ENCODE data around the gene EIF4G2. TPM values are rescaled to one million over a fixed set of nuclear protein-coding genes. Genes with fewer than 3 reads are reported as not detected.

The EIF4G2 gene
- total RNA-seq, 1 donor from 2014 or later: 1,057 TPM

DNA sequence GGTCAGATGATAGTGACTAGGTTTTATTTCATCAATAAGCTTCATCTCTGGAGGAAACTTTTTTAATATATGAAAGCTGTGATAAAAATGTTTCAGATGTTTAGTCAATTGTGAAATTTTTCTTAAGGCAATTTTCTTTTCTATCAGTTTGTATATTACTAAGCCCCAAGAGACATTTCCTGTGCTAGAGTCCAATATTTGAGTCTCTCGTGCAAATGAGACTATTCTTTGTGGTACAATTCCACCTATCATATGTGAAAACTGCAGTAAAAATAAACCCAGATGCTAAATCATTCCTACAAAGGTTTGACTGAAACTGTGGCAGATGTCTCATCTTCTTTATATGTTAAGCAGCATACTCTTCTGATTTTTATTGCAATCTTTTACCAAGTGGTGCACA is 29.6 kb downstream of the EIF4G2 start:
- Mint-ChIP-seq H3K4me3 (ENCODE audit: low read depth) (no peak overlapping the region), H3K27me3 (ENCODE audit: low read depth) (no peaks in the 10 kb centered on the region), H3K9me3 (no peaks in the 10 kb centered on the region), H3K4me1 (ENCODE audit: low read depth) (no peaks in the 10 kb centered on the region), H3K27ac (no peak overlapping the region), H3K36me3 (ENCODE audit: low read depth) (peaks cover 43% of the 10 kb centered on the region)
- intact Hi-C loops (cut with micrococcal nuclease): no loop called here
- no peak for DNase-seq (ENCODE audit: low spot score)

GRCh38 chr11:10778217-10778970 is 30.3 kb downstream of the EIF4G2 start:
- no peak overlapping the region for H3K27ac Mint-ChIP-seq
- DNase-seq (ENCODE audit: low spot score): no peak
- no peak overlapping the region for H3K4me3 Mint-ChIP-seq (ENCODE audit: low read depth)
- intact Hi-C loops (cut with micrococcal nuclease): no loop called here
- no peaks in the 10 kb centered on the region for H3K4me1 Mint-ChIP-seq (ENCODE audit: low read depth)
- no peaks in the 10 kb centered on the region for H3K27me3 Mint-ChIP-seq (ENCODE audit: low read depth)
- H3K36me3 Mint-ChIP-seq (ENCODE audit: low read depth): peaks cover 48% of the 10 kb centered on the region
- no peaks in the 10 kb centered on the region for H3K9me3 Mint-ChIP-seq

DNA sequence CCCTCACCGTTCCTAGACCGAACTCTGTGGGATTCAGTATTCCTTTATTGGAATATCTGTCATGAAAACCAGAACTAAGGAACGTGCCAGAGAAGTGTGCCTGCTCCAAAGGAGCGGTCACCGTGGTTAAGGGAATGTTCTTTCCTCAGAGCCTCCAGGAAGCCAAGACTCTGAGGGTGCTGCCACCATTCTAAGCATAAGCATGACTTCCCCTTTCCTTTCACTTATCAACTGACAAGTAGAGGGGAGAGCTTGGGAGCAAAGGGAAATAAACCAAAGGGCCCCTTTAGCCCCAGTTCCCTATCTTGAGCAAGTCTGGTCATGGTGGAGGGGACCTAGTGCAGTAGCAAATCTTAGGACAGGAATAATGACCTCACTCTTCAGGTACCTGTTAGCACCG is 30.9 kb downstream of the EIF4G2 start:
- intact Hi-C loops (cut with micrococcal nuclease): no loop called here
- no peak overlapping the region for H3K4me3 Mint-ChIP-seq (ENCODE audit: low read depth)
- H3K27me3 Mint-ChIP-seq (ENCODE audit: low read depth): no peaks in the 10 kb centered on the region
- no peaks in the 10 kb centered on the region for H3K9me3 Mint-ChIP-seq
- H3K27ac Mint-ChIP-seq: no peak overlapping the region
- H3K4me1 Mint-ChIP-seq (ENCODE audit: low read depth): no peaks in the 10 kb centered on the region
- peaks cover 54% of the 10 kb centered on the region for H3K36me3 Mint-ChIP-seq (ENCODE audit: low read depth)
- no peak for DNase-seq (ENCODE audit: low spot score)

DNA sequence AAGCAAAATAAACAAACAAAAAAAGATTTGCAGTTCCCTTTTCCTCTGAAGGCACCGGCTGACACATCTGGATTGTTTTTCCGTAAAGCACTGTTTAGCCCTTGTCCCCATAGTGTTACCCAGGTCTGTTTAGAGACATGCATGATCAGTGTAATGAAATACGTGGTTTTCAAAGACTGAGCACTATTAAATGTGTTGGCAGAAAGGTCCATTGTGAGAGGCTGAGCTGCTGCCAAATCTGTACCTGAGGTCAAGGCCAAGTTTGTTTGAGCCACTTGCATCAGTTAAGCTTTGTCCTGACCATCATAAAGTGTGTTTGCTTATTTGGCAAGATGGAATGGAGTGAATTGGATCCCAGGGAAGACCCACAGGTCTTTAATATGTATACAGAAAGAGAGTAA is 31.3 kb downstream of the EIF4G2 start:
- H3K36me3 Mint-ChIP-seq (ENCODE audit: low read depth): peaks cover 57% of the 10 kb centered on the region
- H3K4me3 Mint-ChIP-seq (ENCODE audit: low read depth): no peak overlapping the region
- intact Hi-C loops (cut with micrococcal nuclease): no loop called here
- DNase-seq (ENCODE audit: low spot score): no peak
- no peak overlapping the region for H3K27ac Mint-ChIP-seq
- no peaks in the 10 kb centered on the region for H3K27me3 Mint-ChIP-seq (ENCODE audit: low read depth)
- H3K9me3 Mint-ChIP-seq: no peaks in the 10 kb centered on the region
- H3K4me1 Mint-ChIP-seq (ENCODE audit: low read depth): no peaks in the 10 kb centered on the region

- Mint-ChIP-seq H3K36me3 (ENCODE audit: low read depth) (peaks cover 78% of the 10 kb centered on the region), H3K4me3 (ENCODE audit: low read depth) (no peak overlapping the region), H3K27me3 (ENCODE audit: low read depth) (no peaks in the 10 kb centered on the region), H3K4me1 (ENCODE audit: low read depth) (no peaks in the 10 kb centered on the region), H3K27ac (no peak overlapping the region), H3K9me3 (no peaks in the 10 kb centered on the region)
- DNase-seq (ENCODE audit: low spot score): no peak
- intact Hi-C loops (cut with micrococcal nuclease): no loop called here
Measured at GRCh38 chr11:10774811-10775210, 33.9 kb downstream of the EIF4G2 start.

DNA sequence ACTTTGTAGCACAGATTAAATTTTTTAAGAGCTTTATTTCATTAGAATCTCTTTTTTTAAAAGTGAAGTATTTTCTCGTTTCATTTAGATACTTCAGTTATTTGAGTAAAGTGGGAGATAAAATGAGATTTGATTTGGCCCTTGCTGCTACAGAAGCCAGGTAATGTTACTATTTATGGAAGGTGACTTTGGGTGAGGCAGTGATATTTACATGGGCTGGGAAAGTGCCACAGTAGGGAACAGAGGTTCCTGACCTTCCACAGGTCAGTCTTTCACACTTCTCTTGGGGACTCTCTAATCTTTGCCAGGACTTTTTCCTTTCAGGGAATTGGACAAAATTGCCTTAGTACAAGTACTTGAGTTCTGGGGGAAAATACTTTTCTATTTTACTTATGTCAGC is 37.3 kb downstream of the EIF4G2 start:
- intact Hi-C loops (cut with micrococcal nuclease): no loop called here
- Mint-ChIP-seq H3K27me3 (ENCODE audit: low read depth) (no peaks in the 10 kb centered on the region), H3K4me1 (ENCODE audit: low read depth) (no peaks in the 10 kb centered on the region), H3K4me3 (ENCODE audit: low read depth) (no peak overlapping the region), H3K36me3 (ENCODE audit: low read depth) (peaks cover 67% of the 10 kb centered on the region), H3K9me3 (no peaks in the 10 kb centered on the region), H3K27ac (no peak overlapping the region)
- no peak for DNase-seq (ENCODE audit: low spot score)

- DNase-seq (ENCODE audit: low spot score): no peak
- H3K36me3 Mint-ChIP-seq (ENCODE audit: low read depth): peaks cover 65% of the 10 kb centered on the region
Measured at GRCh38 chr11:10770626-10771254, 38.0 kb downstream of the EIF4G2 start.

GRCh38 chr11:10764412-10764811 is 44.3 kb downstream of the EIF4G2 start:
- peaks cover 47% of the 10 kb centered on the region for H3K36me3 Mint-ChIP-seq (ENCODE audit: low read depth)
- intact Hi-C loops (cut with micrococcal nuclease): no loop called here

More at GRCh38 chr11:10770626-10771254, 38.0 kb downstream of the EIF4G2 start:
- H3K4me1 Mint-ChIP-seq (ENCODE audit: low read depth): no peaks in the 10 kb centered on the region
- intact Hi-C loops (cut with micrococcal nuclease): no loop called here
- no peaks in the 10 kb centered on the region for H3K27me3 Mint-ChIP-seq (ENCODE audit: low read depth)
- no peak overlapping the region for H3K4me3 Mint-ChIP-seq (ENCODE audit: low read depth)
- no peak overlapping the region for H3K27ac Mint-ChIP-seq
- no peaks in the 10 kb centered on the region for H3K9me3 Mint-ChIP-seq

GRCh38 chr11:10763766-10764165 is 45.0 kb downstream of the EIF4G2 start:
- intact Hi-C loops (cut with micrococcal nuclease): no loop called here
- Mint-ChIP-seq H3K4me1 (ENCODE audit: low read depth) (peaks cover 3% of the 10 kb centered on the region), H3K27me3 (ENCODE audit: low read depth) (no peaks in the 10 kb centered on the region), H3K36me3 (ENCODE audit: low read depth) (peaks cover 42% of the 10 kb centered on the region), H3K27ac (no peak overlapping the region), H3K4me3 (ENCODE audit: low read depth) (no peak overlapping the region), H3K9me3 (no peaks in the 10 kb centered on the region)
- DNase-seq (ENCODE audit: low spot score): no peak

More at GRCh38 chr11:10764412-10764811, 44.3 kb downstream of the EIF4G2 start:
- Mint-ChIP-seq H3K4me1 (ENCODE audit: low read depth) (peaks cover 3% of the 10 kb centered on the region), H3K9me3 (no peaks in the 10 kb centered on the region), H3K27me3 (ENCODE audit: low read depth) (no peaks in the 10 kb centered on the region), H3K4me3 (ENCODE audit: low read depth) (no peak overlapping the region), H3K27ac (no peak overlapping the region)
- DNase-seq (ENCODE audit: low spot score): no peak

DNA sequence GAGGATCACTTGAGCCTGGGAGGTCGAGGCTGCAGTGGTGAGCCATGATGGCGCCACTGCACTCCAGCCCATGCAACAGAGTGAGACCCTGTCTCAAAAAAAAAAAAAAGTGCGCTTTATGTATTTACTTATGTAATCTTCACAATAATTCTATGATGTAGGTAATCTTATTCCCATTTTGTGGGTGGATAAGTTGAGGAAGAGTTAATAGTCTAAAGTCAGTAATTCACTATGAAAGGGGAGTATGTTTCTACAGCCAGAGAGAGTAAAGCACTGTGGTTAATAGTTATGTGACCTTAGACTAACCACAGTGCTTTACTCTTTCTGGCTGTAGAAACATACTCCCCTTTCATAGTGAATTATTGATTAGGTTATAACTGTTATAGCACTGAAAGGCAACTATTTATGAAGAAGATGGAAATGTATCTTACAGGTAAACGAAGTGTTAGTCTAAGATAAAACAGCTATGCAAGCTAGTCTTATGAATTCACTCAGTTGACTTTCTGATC is 45.8 kb downstream of the EIF4G2 start:
- no peak overlapping the region for H3K4me3 Mint-ChIP-seq (ENCODE audit: low read depth)
- H3K4me1 Mint-ChIP-seq (ENCODE audit: low read depth): peaks cover 3% of the 10 kb centered on the region
- H3K27ac Mint-ChIP-seq: no peak overlapping the region
- no peaks in the 10 kb centered on the region for H3K9me3 Mint-ChIP-seq
- intact Hi-C loops (cut with micrococcal nuclease): no loop called here
- peaks cover 42% of the 10 kb centered on the region for H3K36me3 Mint-ChIP-seq (ENCODE audit: low read depth)
- no peak for DNase-seq (ENCODE audit: low spot score)
- H3K27me3 Mint-ChIP-seq (ENCODE audit: low read depth): no peaks in the 10 kb centered on the region

DNA sequence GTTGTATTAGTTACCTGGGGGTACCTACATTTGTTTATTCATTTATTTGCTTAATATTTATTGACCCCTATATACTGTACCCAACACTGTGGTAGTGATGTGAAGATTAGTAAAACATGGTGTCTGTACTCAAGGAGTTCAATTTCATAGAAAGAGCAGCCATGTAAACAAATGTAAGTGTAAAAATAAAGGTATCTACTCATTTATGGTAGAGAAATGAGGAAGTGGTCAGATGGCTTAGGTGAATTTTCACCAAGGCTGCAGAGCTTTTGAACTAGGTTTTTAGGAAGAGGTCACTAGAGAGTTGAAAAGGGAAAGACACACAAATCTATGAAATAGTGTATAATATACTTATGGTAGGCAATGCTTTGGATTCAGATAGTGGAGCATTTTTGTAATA is 46.5 kb downstream of the EIF4G2 start:
- Mint-ChIP-seq H3K9me3 (no peaks in the 10 kb centered on the region), H3K36me3 (ENCODE audit: low read depth) (peaks cover 43% of the 10 kb centered on the region), H3K27me3 (ENCODE audit: low read depth) (no peaks in the 10 kb centered on the region), H3K4me3 (ENCODE audit: low read depth) (no peak overlapping the region), H3K4me1 (ENCODE audit: low read depth) (peaks cover 3% of the 10 kb centered on the region), H3K27ac (no peak overlapping the region)
- DNase-seq (ENCODE audit: low spot score): no peak
- intact Hi-C loops (cut with micrococcal nuclease): no loop called here

GRCh38 chr11:10761085-10761698 is 47.5 kb downstream of the EIF4G2 start:
- no peak for DNase-seq (ENCODE audit: low spot score)
- no peak overlapping the region for H3K4me3 Mint-ChIP-seq (ENCODE audit: low read depth)
- H3K9me3 Mint-ChIP-seq: no peaks in the 10 kb centered on the region
- no peaks in the 10 kb centered on the region for H3K27me3 Mint-ChIP-seq (ENCODE audit: low read depth)
- H3K27ac Mint-ChIP-seq: no peak overlapping the region
- H3K4me1 Mint-ChIP-seq (ENCODE audit: low read depth): peaks cover 3% of the 10 kb centered on the region
- intact Hi-C loops (cut with micrococcal nuclease): no loop called here
- peaks cover 51% of the 10 kb centered on the region for H3K36me3 Mint-ChIP-seq (ENCODE audit: low read depth)

GRCh38 chr11:10758957-10759356 is 49.8 kb downstream of the EIF4G2 start:
- intact Hi-C loops (cut with micrococcal nuclease): no loop called here
- H3K27me3 Mint-ChIP-seq (ENCODE audit: low read depth): no peaks in the 10 kb centered on the region
- H3K27ac Mint-ChIP-seq: no peak overlapping the region
- no peak for DNase-seq (ENCODE audit: low spot score)
- H3K4me1 Mint-ChIP-seq (ENCODE audit: low read depth): peaks cover 4% of the 10 kb centered on the region
- H3K4me3 Mint-ChIP-seq (ENCODE audit: low read depth): no peak overlapping the region
- peaks cover 47% of the 10 kb centered on the region for H3K36me3 Mint-ChIP-seq (ENCODE audit: low read depth)
- no peaks in the 10 kb centered on the region for H3K9me3 Mint-ChIP-seq

All from activated T-helper 2 cell treated with anti-CD3 and anti-CD28 coated beads, Interferon-gamma antibody, Interleukin-2, Interleukin-4, amounts not matched to agents 10 μg/mL and 5 μg/mL and 100 μg/mL, durations not matched to agents 14 hours and 24 hours and 36 hours (primary cell).